NCI-H128 (cell line): Measurements from ENCODE around the gene FRMPD1.
A peak's percentile ranks its signal among the peaks of the same experiment; 100 is the strongest.

Experiments used
- DNase-seq: peaks from one replicate; lab custom pipeline; 2025; ENCODE audit not compliant: unreplicated experiment; lab: John Stamatoyannopoulos, UW

FRMPD1 gene

DNA sequence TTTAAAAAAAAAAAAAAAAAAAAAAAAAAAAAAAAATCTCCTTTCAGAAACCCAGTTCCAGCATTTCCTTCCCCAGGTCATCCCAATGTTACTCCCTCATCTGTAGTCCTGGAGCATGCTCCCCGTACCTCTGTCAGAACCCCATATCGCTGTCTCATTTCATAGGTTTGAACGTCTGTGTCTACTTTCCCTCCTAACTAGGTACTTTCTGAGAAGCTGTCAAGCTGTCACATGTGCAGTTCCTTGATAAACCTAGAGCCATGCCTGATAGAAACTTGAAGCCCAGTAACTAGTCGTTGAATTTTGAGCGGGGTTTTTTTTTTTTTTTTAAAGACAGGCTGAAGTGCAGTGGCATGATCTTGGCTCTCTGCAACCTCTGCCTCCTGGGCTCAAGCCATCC, 118.6 kb downstream of the FRMPD1 start:
- no peak for DNase-seq

DNA sequence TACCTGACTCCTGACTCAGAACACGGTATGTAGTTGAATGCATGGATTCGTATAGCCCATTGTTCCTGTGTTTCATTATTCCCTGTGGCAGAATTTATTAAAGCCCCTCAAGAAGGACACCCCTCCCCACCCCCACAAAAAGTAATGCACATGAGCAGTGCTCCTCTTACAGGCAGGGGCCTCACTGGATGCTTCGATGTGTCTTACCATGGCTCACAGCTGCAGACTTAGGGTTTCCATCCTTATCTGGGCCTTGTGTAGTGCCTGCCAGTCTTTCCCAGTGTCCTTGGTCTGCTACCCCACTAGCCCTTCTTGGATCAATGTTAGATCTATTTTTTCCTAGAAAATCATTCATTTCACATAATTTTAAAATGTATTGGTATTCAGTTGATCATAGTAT, 119.2 kb downstream of the FRMPD1 start:
- no peak for DNase-seq

DNA sequence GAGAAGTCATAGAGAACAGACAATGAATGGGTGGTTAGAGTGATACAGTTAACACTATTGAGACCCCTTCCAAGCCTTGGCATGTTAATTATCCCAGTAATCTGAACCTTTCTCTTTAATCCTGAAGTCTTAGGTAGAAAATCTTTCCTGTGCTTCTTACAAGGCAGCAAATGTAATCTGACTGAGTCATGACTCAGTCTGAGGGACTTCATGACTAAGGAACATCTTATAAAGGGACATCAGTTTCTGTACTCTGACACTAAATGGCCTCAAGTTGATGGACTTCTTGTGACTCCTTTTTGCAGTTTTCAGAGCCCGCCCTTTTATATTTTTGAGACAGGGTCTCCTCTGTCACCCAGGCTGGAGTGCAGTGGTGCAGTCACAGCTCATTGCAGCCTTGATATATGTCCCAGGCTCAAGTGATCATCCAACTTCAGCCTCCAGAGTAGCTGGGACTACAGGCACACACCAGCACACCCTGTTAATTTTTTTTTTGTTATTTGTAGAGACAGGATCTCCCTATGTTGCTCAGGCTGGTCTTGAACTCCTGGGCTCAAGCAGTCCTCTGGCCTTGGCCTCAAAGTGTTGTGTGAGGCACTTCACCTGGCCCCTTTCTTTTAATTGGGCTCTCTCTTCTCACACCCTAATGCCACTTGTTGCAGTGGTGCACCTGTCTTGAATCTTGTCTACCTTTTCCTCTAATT, 124.6 kb downstream of the FRMPD1 start:
- DNase-seq: no peak

DNA sequence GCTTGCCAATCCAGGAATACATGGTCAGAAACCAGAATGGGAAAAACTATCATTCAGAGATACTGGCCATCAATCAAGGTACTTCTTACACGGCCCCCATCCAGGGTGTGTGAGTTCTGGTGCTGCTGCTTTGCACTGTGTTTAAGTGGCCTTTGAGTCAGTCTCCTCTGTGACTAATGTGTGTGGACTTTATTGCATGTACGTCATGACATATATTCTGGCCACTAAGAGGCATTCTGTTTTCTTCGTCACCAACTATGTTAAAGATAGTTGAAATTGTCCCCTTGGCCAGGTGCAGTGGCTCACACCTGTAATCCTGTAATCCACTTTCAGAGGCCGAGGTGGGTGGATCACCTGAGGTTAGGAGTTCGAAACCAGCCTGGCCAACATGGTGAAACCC, 125.6 kb downstream of the FRMPD1 start:
- no peak for DNase-seq

DNA sequence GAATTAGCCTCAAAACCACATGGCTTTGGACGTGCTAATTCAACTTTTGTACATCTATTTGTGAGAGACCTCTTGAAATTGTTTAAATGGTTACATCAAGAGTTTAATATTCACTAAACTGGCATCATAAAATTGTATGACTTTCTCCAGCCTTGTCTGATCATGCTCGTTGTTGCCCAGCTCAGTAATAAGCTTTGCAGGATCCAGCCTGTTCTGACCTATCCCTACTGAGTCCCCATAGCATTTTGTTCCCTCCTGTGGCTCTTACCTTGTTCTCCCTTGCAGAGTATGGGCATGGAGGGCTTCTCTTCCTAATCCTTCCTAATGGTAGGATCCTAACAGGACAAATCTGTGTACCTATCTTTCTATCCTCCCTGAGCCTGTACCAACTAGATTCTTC, 127.8 kb downstream of the FRMPD1 start:
- no peak for DNase-seq

DNA sequence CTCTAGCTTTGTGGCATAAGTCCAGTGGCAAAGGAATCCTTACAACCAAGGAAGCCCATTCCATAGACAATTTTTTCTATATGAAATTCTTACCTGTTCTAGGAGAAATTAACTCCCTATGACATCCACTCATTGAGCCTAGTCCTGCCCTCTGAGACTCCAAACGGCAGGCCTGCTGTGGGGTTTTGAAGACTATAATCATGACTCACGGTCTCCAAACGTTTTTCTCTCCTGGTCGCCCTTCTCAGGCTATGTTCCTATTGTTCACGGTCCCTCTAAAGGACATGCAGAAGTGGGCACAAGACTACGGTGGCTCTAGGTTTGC, 133.5 kb downstream of the FRMPD1 start:
- DNase-seq: no peak

DNA sequence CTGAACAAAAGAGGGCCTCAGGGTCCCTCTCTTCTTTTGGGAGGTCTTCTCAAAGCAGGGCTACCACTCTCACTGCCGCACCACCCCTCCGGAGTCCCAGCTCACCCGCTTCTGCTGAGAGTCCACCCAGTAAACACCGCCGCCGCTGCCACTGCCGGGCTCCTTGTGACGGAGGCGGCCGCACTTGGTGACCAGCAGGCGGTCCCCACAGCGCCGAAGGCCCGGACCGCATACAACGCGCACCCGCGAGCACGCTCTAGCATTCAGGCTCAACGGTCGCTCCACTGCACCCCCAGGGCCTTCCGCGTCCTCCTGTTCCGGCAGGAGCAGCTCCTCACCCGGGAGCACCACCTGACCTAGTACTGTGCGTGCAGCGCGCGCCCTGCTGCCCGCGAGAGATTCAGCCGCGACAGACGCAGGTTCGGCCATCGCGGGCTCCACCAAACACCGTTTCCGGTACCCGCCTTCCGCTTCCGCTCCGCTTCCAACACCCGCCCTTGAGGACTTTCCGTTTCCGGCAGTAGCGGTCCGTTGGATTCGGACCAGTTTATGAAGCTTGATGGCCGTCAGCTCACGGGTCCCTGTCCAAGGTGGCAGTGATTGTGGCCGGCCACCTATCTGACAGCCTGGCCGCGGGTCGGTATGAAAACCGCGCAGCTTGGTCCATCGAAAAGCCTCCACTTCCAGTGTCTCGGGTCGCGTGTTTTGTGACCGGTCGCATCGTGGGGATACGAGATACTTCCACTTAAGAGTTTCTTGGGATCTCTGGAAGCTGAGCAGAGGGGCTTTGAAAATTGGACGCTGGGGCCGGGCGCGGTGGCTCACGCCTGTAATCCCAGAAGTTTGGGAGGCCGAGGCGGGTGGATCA, 134.1 kb downstream of the FRMPD1 start, which contains the start of gene EXOSC3:
EXOSC3 (minus strand) TSS at position 449 of the 868 bp plus-strand sequence; CDS start at position 429, 20 bp downstream.
- DNase-seq: peak; percentile 83

DNA sequence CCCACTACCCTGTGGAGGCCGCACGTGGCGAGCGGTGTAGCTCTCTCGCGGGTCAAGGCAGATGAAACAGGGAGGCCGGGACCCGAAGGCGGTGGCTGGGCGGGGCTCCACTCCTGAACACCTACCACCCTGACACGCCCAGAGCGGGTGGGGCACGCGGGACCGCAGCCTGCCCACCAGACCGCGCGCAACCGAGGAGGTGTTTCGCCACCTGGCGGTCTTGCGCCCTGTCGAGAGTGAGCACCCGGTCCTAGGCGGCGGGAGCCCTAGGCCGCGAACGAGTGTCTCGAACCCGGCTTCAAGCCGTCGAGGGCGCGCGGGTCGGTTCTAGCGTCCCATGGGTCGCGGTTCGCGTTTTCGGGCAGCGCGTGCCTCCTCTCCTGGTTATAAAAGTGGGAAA, 136.3 kb downstream of the FRMPD1 start:
- DNase-seq: no peak

DNA sequence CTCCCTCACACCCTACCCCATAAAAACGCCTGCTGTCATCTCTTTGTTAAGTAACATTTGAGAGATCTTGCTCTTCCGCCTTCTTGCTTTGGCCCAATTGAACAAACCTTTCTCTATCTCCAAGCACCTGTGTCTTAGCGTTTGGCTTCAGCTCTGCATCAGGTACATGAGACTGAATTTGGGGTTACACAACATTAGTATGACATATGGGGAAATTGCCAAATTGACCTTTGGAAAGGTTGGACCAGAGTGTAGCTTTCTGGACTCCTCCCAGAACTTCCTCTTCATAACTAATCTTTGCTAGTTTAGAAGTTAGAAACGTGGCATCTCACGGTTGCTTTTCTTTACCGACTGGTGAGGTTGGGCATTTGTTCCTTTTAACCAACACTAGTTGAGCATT, 137.6 kb downstream of the FRMPD1 start:
- DNase-seq: no peak

DNA sequence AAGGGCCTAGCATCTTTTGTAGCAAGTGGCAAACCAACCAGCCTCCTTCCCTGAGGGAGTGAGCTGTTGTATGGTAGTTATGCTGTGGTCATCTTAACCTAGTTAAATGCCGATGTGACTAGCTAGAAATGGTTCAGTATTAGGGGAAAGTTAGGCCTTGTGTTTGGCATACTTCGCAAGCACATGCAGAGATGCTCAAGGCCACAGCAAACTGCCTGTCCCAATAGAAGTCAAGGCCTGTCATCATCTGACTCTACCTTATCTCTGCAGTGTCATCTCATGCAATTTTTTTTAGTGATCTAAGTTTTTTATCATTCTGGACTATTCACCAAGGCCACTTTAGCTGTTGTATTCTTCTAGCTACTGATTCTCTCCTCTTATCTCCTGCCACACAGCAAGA, 139.3 kb downstream of the FRMPD1 start:
- no peak for DNase-seq

DNA sequence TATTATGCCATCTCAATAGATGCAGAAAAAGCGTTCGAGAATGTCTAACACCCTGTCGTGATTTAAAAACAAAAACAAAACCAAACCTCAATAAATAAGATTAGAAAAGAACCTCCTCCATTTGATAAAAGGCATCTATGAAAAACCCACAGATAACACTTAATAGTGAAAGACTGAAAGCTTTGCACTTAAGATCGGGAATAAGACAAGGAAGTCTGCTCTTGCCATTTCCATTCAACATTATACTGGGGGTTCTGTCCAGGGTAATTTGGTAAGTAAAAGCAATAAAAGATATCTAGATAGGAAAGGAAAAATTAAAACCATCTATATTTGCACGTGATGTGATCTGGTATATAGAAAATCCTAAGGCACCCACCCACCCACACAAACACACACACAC, 141.4 kb downstream of the FRMPD1 start:
- DNase-seq: no peak

DNA sequence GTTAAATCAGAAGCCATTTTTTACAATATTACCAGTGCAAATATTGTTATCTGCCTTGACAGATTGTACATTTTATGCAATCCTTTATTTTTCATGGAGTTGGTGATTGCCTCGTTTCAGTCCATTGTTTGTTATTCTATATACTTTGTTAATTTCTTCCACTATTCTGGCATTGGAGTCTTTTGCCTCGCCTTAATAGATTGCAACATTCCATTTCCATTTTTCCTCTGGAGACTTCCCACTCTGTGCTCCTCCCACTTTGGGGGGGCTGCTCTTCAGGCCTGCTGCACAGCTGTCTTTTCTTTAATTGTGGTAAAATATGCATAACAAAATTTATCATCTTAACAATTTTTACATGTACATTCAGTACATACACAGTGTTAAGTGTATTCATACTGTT, 145.5 kb downstream of the FRMPD1 start:
- no peak for DNase-seq
